Neural cell (in vitro differentiated cells): ENCODE results near the gene ANO4. TPM values are rescaled to one million over a fixed set of nuclear protein-coding genes. Genes with fewer than 3 reads are reported as not detected.
"Not testable (repeated sequence)": the region's sequence is repeated elsewhere in the genome, so short reads cannot be mapped to it uniquely, and the experiment has no call there.

Experiments used
- H2AFZ ChIP-seq: fragments of 200-600, 300-800 bp; sonication (generic), shearing (Covaris generic); 2 replicates; pipeline ENCODE4 v1.6.0; 2014; ENCODE audit warnings: low read depth, mild to moderate bottlenecking, antibody characterized with exemption, low read length, moderate library complexity
- H3F3A ChIP-seq: fragments of 200-600 bp; shearing (Covaris generic); 2 replicates; pipeline ENCODE4 v1.6.1; 2016; ENCODE audit warnings: mild to moderate bottlenecking, moderate library complexity, mixed read lengths, antibody characterized with exemption, low read length; ENCODE audit not compliant: insufficient read depth, poor library complexity, severe bottlenecking
- H3K27ac ChIP-seq: fragments of 200-600, 300-800 bp; sonication (generic), shearing (Covaris generic); 2 replicates; pipeline ENCODE4 v1.5.1; 2014; ENCODE audit warnings: mild to moderate bottlenecking, low read length, moderate library complexity
- H3K27me3 ChIP-seq: fragments of 300-800, 200-600 bp; sonication (generic), shearing (Covaris generic); 2 replicates; pipeline ENCODE4 v1.6.0; 2014; ENCODE audit warnings: mild to moderate bottlenecking, low read depth, low read length, moderate library complexity; ENCODE audit not compliant: insufficient read depth
- H3K36me3 ChIP-seq: fragments of 300-800, 200-600 bp; sonication (generic), shearing (Covaris generic); 2 replicates; pipeline ENCODE4 v1.5.1; 2014; ENCODE audit warnings: mild to moderate bottlenecking, antibody characterized with exemption, low read length, moderate library complexity; ENCODE audit not compliant: insufficient read depth
- H3K4me2 ChIP-seq: fragments of 300-800, 200-600 bp; sonication (generic), shearing (Covaris generic); 2 replicates; pipeline ENCODE4 v1.6.0; 2014; ENCODE audit warnings: mild to moderate bottlenecking, low read length
- H3K4me3 ChIP-seq: fragments of 300-800, 200-600 bp; sonication (generic), shearing (Covaris generic); 2 replicates; pipeline ENCODE4 v1.5.1; 2014; ENCODE audit warnings: mild to moderate bottlenecking, low read length, moderate library complexity
- H3K79me2 ChIP-seq: fragments of 200-600 bp; shearing (Covaris generic); replicated peaks from 2 replicates; pipeline ENCODE4 v1.6.0; 2014; ENCODE audit warnings: mild to moderate bottlenecking, low read length, moderate library complexity; ENCODE audit not compliant: insufficient read depth
- H3K9ac ChIP-seq: fragments of 300-800, 200-600 bp; sonication (generic), shearing (Covaris generic); 2 replicates; pipeline ENCODE4 v1.6.1; 2016; ENCODE audit warnings: mild to moderate bottlenecking, low read length, mixed read lengths
- H3K9me2 ChIP-seq: fragments of 200-600 bp; shearing (Covaris generic); 2 replicates; pipeline ENCODE4 v1.6.1; 2016; ENCODE audit warnings: mild to moderate bottlenecking, low read length, mixed read lengths; ENCODE audit not compliant: insufficient read depth
- H3K9me3 ChIP-seq: fragments of 200-600, 300-800 bp; sonication (generic), shearing (Covaris generic); 2 replicates; pipeline ENCODE4 v1.6.1; 2016; ENCODE audit warnings: mild to moderate bottlenecking, mixed run types, low read length, moderate library complexity, mixed read lengths
- H4K20me1 ChIP-seq: fragments of 200-600 bp; shearing (Covaris generic); 2 replicates; pipeline ENCODE4 v1.6.1; 2016; ENCODE audit warnings: mild to moderate bottlenecking, mixed run types; ENCODE audit not compliant: insufficient read depth
- EP300 ChIP-seq: fragments of 450-650 bp; conservative IDR thresholded peaks from 2 replicates; pipeline ENCODE4 v1.6.1; 2014; ENCODE audit warnings: antibody characterized with exemption, mild to moderate bottlenecking, moderate library complexity; ENCODE audit not compliant: poor library complexity, severe bottlenecking
- EZH2 ChIP-seq: fragments of 200-600, 300-800 bp; shearing (Covaris generic), sonication (generic); IDR thresholded peaks from 2 replicates; pipeline ENCODE4 v1.6.1; 2014; ENCODE audit warnings: antibody characterized with exemption, low read length, borderline replicate concordance, mild to moderate bottlenecking; ENCODE audit not compliant: insufficient read depth, poor library complexity, severe bottlenecking
- MXI1 ChIP-seq: fragments of 450-650 bp; conservative IDR thresholded peaks from 2 replicates; pipeline ENCODE4 v1.6.1; 2014; ENCODE audit warnings: antibody characterized with exemption, mild to moderate bottlenecking; ENCODE audit not compliant: poor library complexity, severe bottlenecking
- POLR2AphosphoS5 ChIP-seq: IDR thresholded peaks from 2 replicates; pipeline ENCODE4 v1.6.1; 2012
- RAD21 ChIP-seq: fragments of 450-650 bp; conservative IDR thresholded peaks from 2 replicates; pipeline ENCODE4 v1.6.1; 2014; ENCODE audit warnings: antibody characterized with exemption, mild to moderate bottlenecking, moderate library complexity
- REST ChIP-seq: IDR thresholded peaks from 2 replicates; pipeline ENCODE4 v1.6.1; 2012; ENCODE audit warnings: borderline replicate concordance
- SMC3 ChIP-seq: fragments of 450-650 bp; conservative IDR thresholded peaks from 2 replicates; pipeline ENCODE4 v1.6.1; 2014; ENCODE audit warnings: antibody characterized with exemption, mild to moderate bottlenecking, moderate library complexity; ENCODE audit not compliant: poor library complexity
- TAF1 ChIP-seq: IDR thresholded peaks from 2 replicates; pipeline ENCODE4 v1.6.1; 2012; ENCODE audit warnings: low read depth
- polyA plus RNA-seq: library from polyadenylated mRNA; depleted of rRNA; stranded (reverse); fragments of >200 nt; gene quantifications from 2 replicates; pipeline ENCODE4 v1.2.3, GENCODE V29; 2014
- TF ChIP-seq, protein P1 (sequence below): fragments of 450-650 bp; IDR thresholded peaks from 2 replicates; pipeline ENCODE4 v1.5.1; 2014; ENCODE audit warnings: antibody characterized with exemption, mild to moderate bottlenecking, moderate library complexity; ENCODE audit not compliant: poor library complexity, severe bottlenecking

Gene ANO4
- polyA plus RNA-seq, 1 donor from 2014 or later, result 11.1 TPM

- H3K4me3 ChIP-seq, result no peak overlapping the region
- no peaks in the 10 kb centered on the region for H3K27me3 ChIP-seq
- no peaks in the 10 kb centered on the region for H3K9me3 ChIP-seq
- H3F3A ChIP-seq, result no peaks in the 10 kb centered on the region
- H3K36me3 ChIP-seq, result no peaks in the 10 kb centered on the region
- H3K4me2 ChIP-seq, result no peak overlapping the region
- H2AFZ ChIP-seq, result no peak overlapping the region
- no peak overlapping the region for H3K9ac ChIP-seq
- no peak overlapping the region for H3K27ac ChIP-seq
- no peaks in the 10 kb centered on the region for H3K79me2 ChIP-seq
- TF ChIP-seq RAD21, result no peak
- no peak for TF ChIP-seq EZH2
- TF ChIP-seq TAF1, result no peak
- TF ChIP-seq MXI1, result no peak
- no peak for TF ChIP-seq EP300
- TF ChIP-seq POLR2AphosphoS5, result no peak
- TF ChIP-seq, protein P1, sequence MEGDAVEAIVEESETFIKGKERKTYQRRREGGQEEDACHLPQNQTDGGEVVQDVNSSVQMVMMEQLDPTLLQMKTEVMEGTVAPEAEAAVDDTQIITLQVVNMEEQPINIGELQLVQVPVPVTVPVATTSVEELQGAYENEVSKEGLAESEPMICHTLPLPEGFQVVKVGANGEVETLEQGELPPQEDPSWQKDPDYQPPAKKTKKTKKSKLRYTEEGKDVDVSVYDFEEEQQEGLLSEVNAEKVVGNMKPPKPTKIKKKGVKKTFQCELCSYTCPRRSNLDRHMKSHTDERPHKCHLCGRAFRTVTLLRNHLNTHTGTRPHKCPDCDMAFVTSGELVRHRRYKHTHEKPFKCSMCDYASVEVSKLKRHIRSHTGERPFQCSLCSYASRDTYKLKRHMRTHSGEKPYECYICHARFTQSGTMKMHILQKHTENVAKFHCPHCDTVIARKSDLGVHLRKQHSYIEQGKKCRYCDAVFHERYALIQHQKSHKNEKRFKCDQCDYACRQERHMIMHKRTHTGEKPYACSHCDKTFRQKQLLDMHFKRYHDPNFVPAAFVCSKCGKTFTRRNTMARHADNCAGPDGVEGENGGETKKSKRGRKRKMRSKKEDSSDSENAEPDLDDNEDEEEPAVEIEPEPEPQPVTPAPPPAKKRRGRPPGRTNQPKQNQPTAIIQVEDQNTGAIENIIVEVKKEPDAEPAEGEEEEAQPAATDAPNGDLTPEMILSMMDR, result no peak
- no peak for TF ChIP-seq REST
- TF ChIP-seq SMC3, result no peak
- H4K20me1 ChIP-seq, result no peaks in the 10 kb centered on the region
- H3K9me2 ChIP-seq, result no peaks in the 10 kb centered on the region
Measured at GRCh38 chr12:101087920-101088319, 293.3 kb downstream of the ANO4 start.

DNA sequence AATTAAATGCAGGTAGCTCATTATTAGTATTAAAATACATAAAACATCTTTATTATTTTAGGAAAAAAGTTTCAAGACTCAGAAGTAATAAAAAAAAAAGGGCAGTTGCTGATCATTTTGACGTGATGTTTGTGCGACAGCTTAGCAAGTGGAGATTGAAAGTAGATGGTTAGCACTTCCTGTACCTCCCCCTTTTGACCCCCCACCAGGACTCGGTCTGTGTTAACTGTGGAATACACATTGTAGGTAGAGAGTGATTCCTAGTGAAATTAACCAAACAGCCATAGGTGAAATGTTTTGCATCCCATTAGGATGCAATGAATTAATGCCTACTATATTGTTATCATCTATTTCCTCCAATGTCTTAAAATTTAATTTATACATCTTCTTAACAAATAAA lies 294.7 kb downstream of the ANO4 start:
- Histone ChIP-seq H3K27ac (no peak overlapping the region), H3K27me3 (no peaks in the 10 kb centered on the region), H3K4me3 (no peak overlapping the region), H3K4me2 (no peak overlapping the region), H3K36me3 (no peaks in the 10 kb centered on the region), H3K9me3 (no peaks in the 10 kb centered on the region), H3K79me2 (no peaks in the 10 kb centered on the region), H2AFZ (no peak overlapping the region), H3K9ac (no peak overlapping the region), H3F3A (no peaks in the 10 kb centered on the region), H4K20me1 (no peaks in the 10 kb centered on the region), H3K9me2 (no peaks in the 10 kb centered on the region)
- TF ChIP-seq EP300 (no peak), EZH2 (no peak), POLR2AphosphoS5 (no peak), TAF1 (no peak), MXI1 (no peak), SMC3 (no peak), REST (no peak), RAD21 (no peak)
- TF ChIP-seq, protein P1, result no peak

- not testable (repeated sequence) for H2AFZ ChIP-seq, H3K9me3 ChIP-seq, H4K20me1 ChIP-seq, H3K27me3 ChIP-seq, H3F3A ChIP-seq, H3K79me2 ChIP-seq, H3K27ac ChIP-seq, H3K4me3 ChIP-seq, H3K9me2 ChIP-seq, H3K9ac ChIP-seq, H3K4me2 ChIP-seq, H3K36me3 ChIP-seq
Measured at GRCh38 chr12:101090222-101090621, 295.6 kb downstream of the ANO4 start.
